H9 (cell line): ENCODE measurements around the gene MOCS2. TPM values are rescaled to one million over a fixed set of nuclear protein-coding genes. Genes with fewer than 3 reads are reported as not detected.

Source experiments
- DNase-seq: peaks from one replicate; pipeline ENCODE4 v3.0.0-alpha.2; 2017
- H2AFZ ChIP-seq: one replicate; pipeline ENCODE4 v1.6.1; 2013; ENCODE audit warnings: mild to moderate bottlenecking, low read length, control low read depth, moderate library complexity
- H2AK5ac ChIP-seq: 2 replicates; pipeline ENCODE4 v1.6.1; 2013; ENCODE audit warnings: low read length, control low read depth, mixed read lengths; ENCODE audit not compliant: insufficient read length
- H2BK120ac ChIP-seq: one replicate; pipeline ENCODE4 v1.6.1; 2013; ENCODE audit warnings: low read depth, mild to moderate bottlenecking, low read length, control low read depth, inconsistent platforms; ENCODE audit not compliant: poor library complexity, severe bottlenecking
- H2BK12ac ChIP-seq: 2 replicates; pipeline ENCODE4 v1.6.1; 2013; ENCODE audit warnings: low read length, control low read depth, mixed read lengths, low read depth; ENCODE audit not compliant: insufficient read length
- H2BK15ac ChIP-seq: 2 replicates; pipeline ENCODE4 v1.6.1; 2013; ENCODE audit warnings: low read depth, low read length, control low read depth
- H2BK20ac ChIP-seq: one replicate; pipeline ENCODE4 v1.6.1; 2013; ENCODE audit warnings: low read depth, mild to moderate bottlenecking, low read length, control low read depth, inconsistent platforms; ENCODE audit not compliant: poor library complexity, severe bottlenecking
- H2BK5ac ChIP-seq: 2 replicates; pipeline ENCODE4 v1.6.1; 2013; ENCODE audit warnings: low read length, control low read depth, mixed read lengths; ENCODE audit not compliant: insufficient read length
- H3K14ac ChIP-seq: 2 replicates; pipeline ENCODE4 v1.6.1; 2013; ENCODE audit warnings: low read length, control low read depth; ENCODE audit not compliant: insufficient read depth
- H3K18ac ChIP-seq: 2 replicates; pipeline ENCODE4 v1.6.1; 2013; ENCODE audit warnings: low read depth, mild to moderate bottlenecking, mixed read lengths, low read length, control low read depth; ENCODE audit not compliant: insufficient read length
- H3K23ac ChIP-seq: 2 replicates; pipeline ENCODE4 v1.6.1; 2013; ENCODE audit warnings: low read length, control low read depth, mixed read lengths, low read depth; ENCODE audit not compliant: insufficient read length
- H3K23me2 ChIP-seq: 2 replicates; pipeline ENCODE4 v1.6.1; 2013; ENCODE audit warnings: low read depth, mild to moderate bottlenecking, mixed read lengths, low read length, control low read depth; ENCODE audit not compliant: insufficient read length, poor library complexity, severe bottlenecking
- H3K27ac ChIP-seq: 2 replicates; pipeline ENCODE4 v1.5.1; 2013; ENCODE audit warnings: low read length, control low read depth, mixed read lengths, low read depth; ENCODE audit not compliant: insufficient read length
- H3K27me3 ChIP-seq: 2 replicates; pipeline ENCODE4 v1.6.1; 2013; ENCODE audit warnings: low read length, control low read depth, inconsistent platforms; ENCODE audit not compliant: insufficient read depth
- H3K4ac ChIP-seq: 2 replicates; pipeline ENCODE4 v1.6.1; 2013; ENCODE audit warnings: low read depth, mild to moderate bottlenecking, control low read depth, inconsistent platforms, low read length, moderate library complexity
- H3K4me1 ChIP-seq: 2 replicates; pipeline ENCODE4 v1.6.1; 2013; ENCODE audit warnings: low read length, control low read depth, inconsistent platforms; ENCODE audit not compliant: insufficient read depth
- H3K4me2 ChIP-seq: 2 replicates; pipeline ENCODE4 v1.6.1; 2013; ENCODE audit warnings: low read length, control low read depth, mixed read lengths; ENCODE audit not compliant: insufficient read length, insufficient read depth
- H3K56ac ChIP-seq: 2 replicates; pipeline ENCODE4 v1.6.1; 2013; ENCODE audit warnings: low read depth, mild to moderate bottlenecking, mixed read lengths, low read length, control low read depth; ENCODE audit not compliant: insufficient read length
- H3K79me1 ChIP-seq: 2 replicates; pipeline ENCODE4 v1.6.1; 2013; ENCODE audit warnings: low read depth, mild to moderate bottlenecking, moderate library complexity, low read length, control low read depth, inconsistent platforms; ENCODE audit not compliant: insufficient read depth, poor library complexity, severe bottlenecking
- H3K79me2 ChIP-seq: 2 replicates; pipeline ENCODE4 v1.6.1; 2013; ENCODE audit warnings: low read length, control low read depth, inconsistent platforms; ENCODE audit not compliant: insufficient read depth
- H3K9ac ChIP-seq: 2 replicates; pipeline ENCODE4 v1.6.1; 2013; ENCODE audit warnings: low read length, control low read depth, mixed read lengths; ENCODE audit not compliant: insufficient read length; ENCODE audit errors: extremely low read depth
- H3K9me3 ChIP-seq: one replicate; pipeline ENCODE4 v1.6.1; 2013; ENCODE audit warnings: low read depth, low read length, inconsistent platforms; ENCODE audit not compliant: control insufficient read depth
- H3T11ph ChIP-seq: one replicate; pipeline ENCODE4 v1.6.1; 2013; ENCODE audit warnings: mild to moderate bottlenecking, low read length, control low read depth, inconsistent platforms
- H4K20me1 ChIP-seq: one replicate; pipeline ENCODE4 v1.6.1; 2013; ENCODE audit not compliant: control insufficient read depth, insufficient read length, insufficient read depth
- H4K5ac ChIP-seq: 2 replicates; pipeline ENCODE4 v1.6.1; 2013; ENCODE audit warnings: low read depth, mild to moderate bottlenecking, mixed read lengths, low read length, control low read depth; ENCODE audit not compliant: insufficient read length
- H4K8ac ChIP-seq: replicated peaks from 2 replicates; pipeline ENCODE4 v1.6.1; 2013; ENCODE audit warnings: low read length, control low read depth, mixed read lengths, low read depth; ENCODE audit not compliant: insufficient read length
- H4K91ac ChIP-seq: 2 replicates; pipeline ENCODE4 v1.6.1; 2013; ENCODE audit warnings: low read depth, mild to moderate bottlenecking, moderate library complexity, mixed read lengths, low read length, control low read depth; ENCODE audit not compliant: insufficient read length
- H3K27ac Mint-ChIP-seq, 3 experiments: 2 replicates in 2 of 3; 3 replicates in 1 of 3; pipeline ENCODE4 v1.8.0; 2020 to 2021; ENCODE audit warnings: mixed read lengths in 3 of 3, mild to moderate bottlenecking in 1 of 3, moderate library complexity in 1 of 3
- H3K27me3 Mint-ChIP-seq: 2 replicates; pipeline ENCODE4 v1.8.0; 2021; ENCODE audit warnings: low read depth, mild to moderate bottlenecking, moderate library complexity, mixed read lengths
- H3K36me3 Mint-ChIP-seq, 3 experiments: 2 replicates in 2 of 3; 3 replicates in 1 of 3; pipeline ENCODE4 v1.8.0; 2020 to 2021; ENCODE audit warnings: low read depth in 3 of 3, mixed read lengths in 3 of 3; ENCODE audit not compliant: insufficient read depth in 1 of 3
- H3K4me1 Mint-ChIP-seq, 2 experiments: 2 replicates each; pipeline ENCODE4 v1.8.0; 2020; ENCODE audit warnings: mixed read lengths in 2 of 2
- H3K4me3 Mint-ChIP-seq, 2 experiments: 2 replicates in 1 of 2; 3 replicates in 1 of 2; pipeline ENCODE4 v1.8.0; 2020 to 2021; ENCODE audit warnings: mild to moderate bottlenecking in 2 of 2, mixed read lengths in 2 of 2, moderate library complexity in 1 of 2
- H3K9me3 Mint-ChIP-seq, 2 experiments: 2 replicates in 1 of 2; 3 replicates in 1 of 2; pipeline ENCODE4 v1.8.0; 2020; ENCODE audit warnings: mild to moderate bottlenecking in 2 of 2, mixed read lengths in 2 of 2, moderate library complexity in 1 of 2
- WGBS: extraction: QIAGEN DNeasy Blood & Tissue Kit; methylation state at CpG from one replicate; pipeline ENCODE4 v1.1.7; 2013; ENCODE audit warnings: missing lambda C conversion rate, low lambda C conversion rate, mixed read lengths; ENCODE audit not compliant: insufficient read length; ENCODE audit errors: extremely low coverage; 5-methylcytosine and 5-hydroxymethylcytosine counted together
- total RNA-seq: library from RNA; stranded (reverse); gene quantifications from 2 replicates; pipeline ENCODE4 v1.2.1, GENCODE V29; 2021
- TF ChIP-seq, protein P1 (sequence below): fragments of 200-600 bp; sonication (generic); conservative IDR thresholded peaks from 3 replicates; pipeline ENCODE4 v1.8.0; 2021; ENCODE audit warnings: antibody characterized with exemption, mild to moderate bottlenecking

MOCS2 gene
- total RNA-seq, 1 experiment from 2014 or later, result 24.8 TPM

DNA sequence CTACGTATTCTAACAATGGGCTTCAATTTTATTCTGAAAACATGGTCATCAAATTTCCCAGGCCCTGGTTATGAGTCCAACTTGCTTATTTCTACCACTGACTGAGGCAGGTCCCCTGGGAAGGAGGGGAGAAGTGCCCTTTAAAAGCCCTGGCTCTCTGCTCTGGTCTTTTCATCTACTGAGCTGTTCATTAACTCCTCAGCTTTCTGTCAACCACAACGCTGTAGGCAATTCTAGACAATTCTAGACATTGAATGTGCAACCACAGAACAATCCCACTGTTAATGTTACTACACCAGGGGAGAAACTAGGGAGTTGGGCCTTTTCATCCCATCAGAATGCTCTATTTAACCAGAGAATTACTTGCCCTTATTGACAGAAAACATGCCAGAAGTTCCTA is 10.0 kb downstream of the MOCS2 start:
- H2BK5ac ChIP-seq, result no peak overlapping the region
- H3K4ac ChIP-seq, result no peak overlapping the region
- H3K18ac ChIP-seq, result no peak overlapping the region
- H4K20me1 ChIP-seq, result no peaks in the 10 kb centered on the region
- no peaks in the 10 kb centered on the region for H3K9me3 ChIP-seq
- TF ChIP-seq, protein P1, sequence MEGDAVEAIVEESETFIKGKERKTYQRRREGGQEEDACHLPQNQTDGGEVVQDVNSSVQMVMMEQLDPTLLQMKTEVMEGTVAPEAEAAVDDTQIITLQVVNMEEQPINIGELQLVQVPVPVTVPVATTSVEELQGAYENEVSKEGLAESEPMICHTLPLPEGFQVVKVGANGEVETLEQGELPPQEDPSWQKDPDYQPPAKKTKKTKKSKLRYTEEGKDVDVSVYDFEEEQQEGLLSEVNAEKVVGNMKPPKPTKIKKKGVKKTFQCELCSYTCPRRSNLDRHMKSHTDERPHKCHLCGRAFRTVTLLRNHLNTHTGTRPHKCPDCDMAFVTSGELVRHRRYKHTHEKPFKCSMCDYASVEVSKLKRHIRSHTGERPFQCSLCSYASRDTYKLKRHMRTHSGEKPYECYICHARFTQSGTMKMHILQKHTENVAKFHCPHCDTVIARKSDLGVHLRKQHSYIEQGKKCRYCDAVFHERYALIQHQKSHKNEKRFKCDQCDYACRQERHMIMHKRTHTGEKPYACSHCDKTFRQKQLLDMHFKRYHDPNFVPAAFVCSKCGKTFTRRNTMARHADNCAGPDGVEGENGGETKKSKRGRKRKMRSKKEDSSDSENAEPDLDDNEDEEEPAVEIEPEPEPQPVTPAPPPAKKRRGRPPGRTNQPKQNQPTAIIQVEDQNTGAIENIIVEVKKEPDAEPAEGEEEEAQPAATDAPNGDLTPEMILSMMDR, result no peak
- Mint-ChIP-seq H3K9me3 (no peaks in the 10 kb centered on the region), H3K4me3 (no peak overlapping the region), H3K4me1 (peaks cover 6 to 7% of the 10 kb centered on the region in 2 experiments), H3K27me3 (no peaks in the 10 kb centered on the region), H3K27ac (no peak overlapping the region), H3K36me3 (peaks cover 0 to 20% (median 7%) of the 10 kb centered on the region in 3 experiments; a peak in 4 of 7 replicates)
- no peak overlapping the region for H4K91ac ChIP-seq
- no peak overlapping the region for H3K27ac ChIP-seq
- no peak overlapping the region for H3K23ac ChIP-seq
- H2BK120ac ChIP-seq, result no peak overlapping the region
- no peak overlapping the region for H3K9ac ChIP-seq
- no peak overlapping the region for H4K5ac ChIP-seq
- no peak overlapping the region for H2BK12ac ChIP-seq
- H2AK5ac ChIP-seq, result no peak overlapping the region
- no peak overlapping the region for H3K4me2 ChIP-seq
- no peaks in the 10 kb centered on the region for H3K27me3 ChIP-seq
- no peak overlapping the region for H2BK15ac ChIP-seq
- no peak overlapping the region for H2AFZ ChIP-seq
- H4K8ac ChIP-seq, result no peak overlapping the region
- no peak overlapping the region for H2BK20ac ChIP-seq
- no peaks in the 10 kb centered on the region for H3K79me2 ChIP-seq
- H3K56ac ChIP-seq, result no peak overlapping the region
- no peak for DNase-seq
- no peaks in the 10 kb centered on the region for H3K4me1 ChIP-seq
- H3K23me2 ChIP-seq, result no peaks in the 10 kb centered on the region
- no peak overlapping the region for H3T11ph ChIP-seq
- no peak overlapping the region for H3K14ac ChIP-seq
- no CpG with 5 or more reads among the region's 2 CpGs for WGBS
- no peaks in the 10 kb centered on the region for H3K79me1 ChIP-seq
